ENCODE results near the gene TPSAB1.

Gene TPSAB1

DNA sequence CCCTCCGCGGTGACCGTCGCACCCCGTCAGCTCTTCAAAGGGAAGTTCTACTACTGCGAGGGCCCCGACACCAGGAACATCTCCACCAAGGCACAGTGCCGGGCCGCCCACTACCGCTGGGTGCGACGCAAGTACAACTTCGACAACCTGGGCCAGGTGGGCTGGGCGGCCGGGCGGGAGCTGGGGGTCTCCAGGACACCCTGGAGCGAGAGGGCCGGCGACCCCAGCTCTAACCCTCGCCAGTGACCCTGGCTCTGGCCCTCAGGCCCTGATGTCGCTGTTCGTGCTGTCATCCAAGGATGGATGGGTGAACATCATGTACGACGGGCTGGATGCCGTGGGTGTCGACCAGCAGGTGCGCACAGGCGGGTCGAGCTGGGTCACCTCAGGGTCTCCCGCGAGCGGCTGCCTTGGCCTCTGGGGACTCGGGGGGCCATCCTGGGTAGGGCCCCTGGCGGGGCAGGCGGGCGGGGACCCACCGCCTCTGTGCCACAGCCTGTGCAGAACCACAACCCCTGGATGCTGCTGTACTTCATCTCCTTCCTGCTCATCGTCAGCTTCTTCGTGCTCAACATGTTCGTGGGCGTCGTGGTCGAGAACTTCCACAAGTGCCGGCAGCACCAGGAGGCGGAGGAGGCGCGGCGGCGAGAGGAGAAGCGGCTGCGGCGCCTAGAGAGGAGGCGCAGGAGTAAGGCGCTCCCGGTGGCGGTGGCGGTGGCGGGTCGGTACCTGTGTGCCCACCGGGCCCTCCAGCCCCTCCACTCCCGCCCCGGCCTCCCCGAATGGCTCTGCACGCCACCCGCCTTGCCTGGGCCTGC, 28.8 kb upstream of the TPSAB1 start:
- TF ChIP-seq, protein P1, sequence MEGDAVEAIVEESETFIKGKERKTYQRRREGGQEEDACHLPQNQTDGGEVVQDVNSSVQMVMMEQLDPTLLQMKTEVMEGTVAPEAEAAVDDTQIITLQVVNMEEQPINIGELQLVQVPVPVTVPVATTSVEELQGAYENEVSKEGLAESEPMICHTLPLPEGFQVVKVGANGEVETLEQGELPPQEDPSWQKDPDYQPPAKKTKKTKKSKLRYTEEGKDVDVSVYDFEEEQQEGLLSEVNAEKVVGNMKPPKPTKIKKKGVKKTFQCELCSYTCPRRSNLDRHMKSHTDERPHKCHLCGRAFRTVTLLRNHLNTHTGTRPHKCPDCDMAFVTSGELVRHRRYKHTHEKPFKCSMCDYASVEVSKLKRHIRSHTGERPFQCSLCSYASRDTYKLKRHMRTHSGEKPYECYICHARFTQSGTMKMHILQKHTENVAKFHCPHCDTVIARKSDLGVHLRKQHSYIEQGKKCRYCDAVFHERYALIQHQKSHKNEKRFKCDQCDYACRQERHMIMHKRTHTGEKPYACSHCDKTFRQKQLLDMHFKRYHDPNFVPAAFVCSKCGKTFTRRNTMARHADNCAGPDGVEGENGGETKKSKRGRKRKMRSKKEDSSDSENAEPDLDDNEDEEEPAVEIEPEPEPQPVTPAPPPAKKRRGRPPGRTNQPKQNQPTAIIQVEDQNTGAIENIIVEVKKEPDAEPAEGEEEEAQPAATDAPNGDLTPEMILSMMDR (IDR thresholded peaks at IDR 0.05; ENCODE audit: low read depth, low read length, missing control alignments) = no peak
- H3K4me3 ChIP-seq (replicated peaks; ENCODE audit: low read depth, low read length) = no peak overlapping the region
- DNase-seq (ENCODE audit: extremely low read depth, low read depth) = no peak

DNA sequence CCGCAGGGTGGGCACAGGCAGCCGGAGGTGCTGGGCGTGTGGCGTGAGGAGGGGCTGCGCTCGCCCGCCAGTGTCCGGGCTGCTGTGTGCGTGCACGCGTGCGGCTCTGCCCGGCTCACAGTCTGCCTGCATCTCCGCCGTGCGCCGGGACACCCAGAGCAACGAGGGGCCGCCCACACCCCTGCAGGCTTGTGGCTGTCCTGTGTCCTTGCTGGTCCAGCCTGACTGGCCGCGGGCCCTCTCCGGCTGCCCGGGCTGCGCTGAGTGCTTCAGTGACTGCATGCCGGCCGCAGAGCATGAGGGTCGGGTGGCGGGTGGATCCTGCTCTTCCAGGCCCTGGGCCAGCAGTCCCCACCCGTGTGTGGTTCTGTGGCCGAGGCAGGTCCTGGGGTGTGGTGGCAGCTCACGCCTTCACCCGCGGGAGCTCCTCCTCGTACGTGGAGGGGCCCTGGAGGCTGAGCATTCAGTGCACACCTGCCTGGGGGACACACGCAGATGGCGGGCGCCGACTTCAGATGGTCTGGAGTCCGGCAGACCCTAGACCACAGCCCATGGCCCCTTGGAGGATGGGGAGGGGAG, 27.8 kb upstream of the TPSAB1 start:
- TF ChIP-seq, protein P1 (IDR thresholded peaks at IDR 0.05; ENCODE audit: low read depth, low read length, missing control alignments) = no peak
- H3K4me3 ChIP-seq (replicated peaks; ENCODE audit: low read depth, low read length) = no peak overlapping the region
- no peak for DNase-seq (ENCODE audit: extremely low read depth, low read depth)

DNA sequence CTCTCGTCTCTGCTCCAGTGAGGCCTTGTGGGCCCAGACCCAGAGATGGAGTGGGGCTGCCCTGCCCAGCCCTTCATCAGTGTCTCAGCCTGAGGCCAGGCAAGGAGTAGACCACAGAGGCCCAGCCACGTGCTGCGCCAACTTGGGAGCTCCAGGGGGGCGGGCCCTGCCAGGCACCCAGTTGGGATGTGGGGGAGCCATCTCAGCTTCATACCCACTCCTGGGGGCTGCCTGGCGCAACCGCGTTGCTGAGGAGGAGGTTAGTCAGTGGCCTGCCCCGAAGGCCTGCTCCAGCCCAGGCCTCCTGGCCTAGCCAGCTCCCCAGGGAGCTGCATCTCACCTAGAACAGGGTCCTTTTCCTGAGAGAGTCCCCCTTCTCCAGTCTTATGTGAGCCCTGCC, 27.3 kb upstream of the TPSAB1 start:
- TF ChIP-seq, protein P1 (IDR thresholded peaks at IDR 0.05; ENCODE audit: low read depth, low read length, missing control alignments) = no peak
- no peak overlapping the region for H3K4me3 ChIP-seq (replicated peaks; ENCODE audit: low read depth, low read length)
- no peak for DNase-seq (ENCODE audit: extremely low read depth, low read depth)

DNA sequence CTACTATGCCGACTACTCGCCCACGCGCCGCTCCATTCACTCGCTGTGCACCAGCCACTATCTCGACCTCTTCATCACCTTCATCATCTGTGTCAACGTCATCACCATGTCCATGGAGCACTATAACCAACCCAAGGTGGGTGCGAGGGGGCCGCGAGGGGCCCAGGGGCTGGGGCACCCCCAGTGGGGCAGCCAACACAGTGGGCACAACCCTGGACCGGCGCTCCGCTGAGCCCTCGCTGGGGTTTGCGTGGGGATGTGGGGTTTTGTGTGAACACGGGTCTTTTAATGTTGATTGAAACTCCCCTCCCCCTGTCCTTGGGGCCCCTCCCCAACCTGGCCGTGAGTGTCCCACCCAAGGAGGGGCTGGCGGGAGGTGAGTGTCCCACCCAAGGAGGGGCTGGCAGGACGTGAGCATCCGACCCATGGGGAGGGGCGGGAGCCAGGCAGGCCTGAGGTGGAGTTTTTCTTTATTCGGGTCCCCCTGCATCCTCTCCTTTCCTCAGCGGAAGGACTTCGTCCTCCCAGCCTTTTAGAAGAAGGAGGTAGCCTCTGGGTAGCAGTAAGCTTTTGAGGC, 26.6 kb upstream of the TPSAB1 start:
- DNase-seq (ENCODE audit: extremely low read depth, low read depth) = no peak
- TF ChIP-seq, protein P1 (IDR thresholded peaks at IDR 0.05; ENCODE audit: low read depth, low read length, missing control alignments) = no peak
- no peak overlapping the region for H3K4me3 ChIP-seq (replicated peaks; ENCODE audit: low read depth, low read length)

DNA sequence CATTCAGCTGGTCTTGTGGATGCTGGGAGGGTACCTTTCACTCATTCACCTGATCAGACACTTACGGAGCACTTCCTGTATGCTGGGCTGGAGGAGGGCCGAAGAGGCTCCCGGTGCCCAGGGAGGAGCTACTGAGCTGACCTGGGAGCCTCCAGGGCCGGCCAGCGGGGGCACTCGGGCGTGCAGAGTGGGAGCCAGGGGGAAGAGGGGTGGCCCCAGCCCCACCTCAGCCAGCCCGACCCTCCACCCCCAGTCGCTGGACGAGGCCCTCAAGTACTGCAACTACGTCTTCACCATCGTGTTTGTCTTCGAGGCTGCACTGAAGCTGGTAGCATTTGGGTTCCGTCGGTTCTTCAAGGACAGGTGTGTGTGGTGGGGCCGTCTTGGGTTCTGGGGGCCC, 25.8 kb upstream of the TPSAB1 start:
- TF ChIP-seq, protein P1 (IDR thresholded peaks at IDR 0.05; ENCODE audit: low read depth, low read length, missing control alignments) = no peak
- no peak for DNase-seq (ENCODE audit: extremely low read depth, low read depth)

DNA sequence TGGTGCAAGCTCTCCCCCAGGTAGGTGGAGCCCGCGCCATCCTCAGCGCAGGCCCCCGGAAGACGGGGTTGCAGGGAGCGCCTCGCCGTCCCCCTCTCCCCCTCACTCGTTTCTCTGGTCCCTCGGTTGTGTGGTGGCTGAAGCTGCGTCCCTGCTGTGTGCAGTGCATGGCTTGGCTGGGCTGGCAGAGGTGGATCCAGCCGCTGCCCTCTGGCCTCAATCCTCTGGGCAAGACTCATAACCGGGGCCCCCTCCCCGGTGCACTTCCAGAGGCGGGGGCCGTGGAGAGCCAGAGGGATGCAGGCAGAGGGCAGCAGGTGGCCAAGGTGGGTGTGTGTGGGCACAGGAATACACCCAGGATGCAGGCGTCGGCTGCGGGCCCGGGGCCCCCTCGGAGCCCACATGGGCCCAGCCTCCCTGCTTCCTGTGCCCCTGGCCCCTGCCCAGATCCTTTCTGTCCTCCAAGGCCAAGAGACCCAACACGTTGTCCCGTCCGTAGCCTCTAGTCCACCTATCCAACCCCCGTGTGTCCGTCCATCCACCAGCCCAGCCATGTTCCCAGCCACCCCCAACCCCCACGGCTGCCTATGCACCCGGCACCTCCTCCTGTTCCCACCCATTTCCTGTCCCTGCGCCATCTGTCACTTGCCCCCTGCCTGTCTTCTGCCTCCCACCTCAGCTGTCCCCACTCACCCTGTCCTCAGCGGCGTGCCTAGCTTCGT, 24.8 kb upstream of the TPSAB1 start:
- no peak for DNase-seq (ENCODE audit: extremely low read depth, low read depth)
- no peak overlapping the region for H3K4me3 ChIP-seq (replicated peaks; ENCODE audit: low read depth, low read length)
- TF ChIP-seq, protein P1 (IDR thresholded peaks at IDR 0.05; ENCODE audit: low read depth, low read length, missing control alignments) = no peak

More for the DNA sequence above, 25.8 kb upstream of the TPSAB1 start:
- no peak overlapping the region for H3K4me3 ChIP-seq (replicated peaks; ENCODE audit: low read depth, low read length)

Data from HFF-Myc (cell line).